ENCODE results near the gene USE1.
"Not testable (repeated sequence)": the region's sequence is repeated elsewhere in the genome, so short reads cannot be mapped to it uniquely, and the experiment has no call there.

The USE1 gene, protein sequence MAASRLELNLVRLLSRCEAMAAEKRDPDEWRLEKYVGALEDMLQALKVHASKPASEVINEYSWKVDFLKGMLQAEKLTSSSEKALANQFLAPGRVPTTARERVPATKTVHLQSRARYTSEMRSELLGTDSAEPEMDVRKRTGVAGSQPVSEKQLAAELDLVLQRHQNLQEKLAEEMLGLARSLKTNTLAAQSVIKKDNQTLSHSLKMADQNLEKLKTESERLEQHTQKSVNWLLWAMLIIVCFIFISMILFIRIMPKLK

DNA sequence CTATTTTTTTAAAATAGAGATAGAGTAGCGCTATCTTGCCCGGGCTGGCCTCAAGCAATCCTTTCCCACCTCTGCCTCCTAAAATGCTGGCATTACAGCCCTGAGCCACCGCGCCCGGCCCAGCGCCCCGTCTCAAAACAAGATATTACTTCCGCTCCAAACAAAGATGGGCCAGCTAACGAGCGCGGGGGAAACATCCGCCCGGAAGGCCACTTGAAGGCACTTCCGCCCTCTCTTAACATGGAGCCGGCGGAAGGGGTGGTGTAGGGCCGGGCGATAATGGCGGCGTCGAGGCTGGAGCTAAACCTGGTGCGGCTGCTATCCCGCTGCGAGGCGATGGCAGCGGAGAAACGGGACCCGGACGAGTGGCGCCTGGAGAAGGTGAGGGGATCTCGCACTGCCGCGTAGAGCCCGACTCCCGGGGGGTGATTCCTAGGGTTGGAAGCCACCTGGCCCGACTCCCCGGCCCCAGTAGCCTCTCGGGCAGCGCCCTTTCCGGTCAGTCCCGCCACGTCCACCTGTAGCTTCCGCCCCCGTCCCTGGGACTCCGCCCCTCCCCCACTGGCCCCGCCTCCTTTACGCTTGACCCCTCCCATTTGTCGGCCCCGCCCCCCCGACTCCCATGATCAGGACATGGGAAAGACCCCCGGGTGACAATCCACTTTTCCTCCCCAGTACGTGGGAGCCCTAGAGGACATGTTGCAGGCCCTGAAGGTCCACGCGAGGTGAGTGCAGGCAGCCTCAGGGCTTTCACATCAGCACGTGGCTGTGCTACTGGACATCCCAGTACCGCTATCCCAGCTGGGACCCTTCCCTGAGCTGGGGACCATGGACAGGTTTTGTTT lies at the start of gene USE1:
Gene USE1, plus strand, starts transcription at position 231 of the 845 bp plus-strand sequence. Its CDS starts 49 bp downstream, at position 280.
- DNase-seq = peak; percentile 94

DNA sequence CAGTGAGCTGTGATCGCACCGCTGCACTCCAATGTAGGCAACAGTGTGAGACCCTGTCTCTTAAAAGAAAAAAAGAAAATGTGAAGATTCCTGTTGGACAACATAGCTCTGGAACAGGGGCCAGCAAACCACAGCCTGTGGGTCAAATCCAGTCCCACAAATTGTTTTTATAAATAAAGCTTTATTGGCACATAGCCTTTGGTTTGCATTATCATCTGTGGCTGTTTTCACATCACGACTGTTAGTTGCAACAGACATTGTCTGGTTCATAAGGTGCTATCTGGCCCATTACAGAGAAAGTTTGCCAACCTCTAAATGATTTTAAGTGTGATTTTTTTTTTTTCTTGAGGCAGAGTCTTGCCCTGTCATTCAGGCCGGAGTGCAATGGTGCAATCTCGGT lies 49.4 kb upstream of the USE1 start:
- DNase-seq = no peak

DNA sequence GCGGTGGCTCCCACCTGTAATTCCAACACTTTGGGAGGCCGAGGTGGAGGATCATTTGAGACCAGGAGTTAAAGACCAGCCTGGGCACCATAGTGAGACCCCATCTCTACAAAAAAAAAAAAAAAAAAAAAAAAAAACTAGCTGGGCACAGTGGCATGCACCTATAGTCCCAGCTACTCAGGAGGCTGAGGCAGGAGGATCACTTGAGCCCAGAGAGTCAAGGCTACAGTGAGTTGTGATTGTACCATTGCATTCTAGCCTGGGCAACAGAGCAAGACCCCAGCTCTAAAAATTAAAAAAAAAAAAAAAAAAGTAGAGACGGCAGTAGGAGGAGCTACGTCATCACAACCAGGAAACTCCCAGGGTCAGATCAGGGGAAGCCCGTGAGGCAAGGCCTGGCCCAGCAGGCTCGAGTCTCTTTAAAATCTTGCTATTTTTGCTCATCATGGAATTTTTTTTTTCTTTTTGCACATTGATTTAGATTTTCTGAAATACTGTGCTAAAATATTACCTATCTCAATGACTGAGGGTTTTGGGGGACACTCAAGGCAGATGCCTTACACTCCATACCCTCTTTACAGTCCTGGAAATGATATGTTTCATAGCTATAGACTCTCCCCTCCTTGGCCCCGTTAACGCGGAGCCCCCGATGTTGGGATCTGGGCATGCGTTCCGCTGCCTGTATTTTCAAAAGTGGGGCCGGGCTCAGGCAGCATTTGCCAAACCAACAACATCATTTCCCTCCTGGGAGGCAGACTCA lies 44.4 kb upstream of the USE1 start:
- DNase-seq = no peak

DNA sequence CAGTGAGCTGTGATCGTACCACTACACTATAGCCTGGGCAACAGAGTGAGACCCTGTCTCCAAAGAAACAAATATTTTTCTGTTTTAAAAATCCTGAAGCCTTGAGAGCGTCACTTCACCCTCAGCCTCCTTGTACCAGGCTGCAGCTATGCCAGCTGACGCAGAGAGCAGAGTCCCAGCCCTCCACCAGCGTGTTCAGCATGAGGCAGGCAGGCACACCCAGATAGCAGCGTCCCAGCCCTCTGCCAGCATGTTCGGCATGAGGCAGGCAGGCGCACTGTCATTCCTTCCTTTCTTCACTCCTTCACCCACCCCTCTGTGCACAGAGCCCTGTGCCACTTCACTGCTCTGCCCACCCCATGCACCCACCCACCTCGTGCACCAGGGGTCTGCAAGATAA lies 43.3 kb upstream of the USE1 start:
- no peak for DNase-seq

- no peak for DNase-seq
These were observed 42.4 kb upstream of the USE1 start for GRCh38 chr19:17172624-17173345.

- no peak for DNase-seq
These were observed 36.9 kb upstream of the USE1 start for GRCh38 chr19:17178291-17178690.

GRCh38 chr19:17180997-17181702 lies 34.0 kb upstream of the USE1 start:
- no peak for DNase-seq

DNA sequence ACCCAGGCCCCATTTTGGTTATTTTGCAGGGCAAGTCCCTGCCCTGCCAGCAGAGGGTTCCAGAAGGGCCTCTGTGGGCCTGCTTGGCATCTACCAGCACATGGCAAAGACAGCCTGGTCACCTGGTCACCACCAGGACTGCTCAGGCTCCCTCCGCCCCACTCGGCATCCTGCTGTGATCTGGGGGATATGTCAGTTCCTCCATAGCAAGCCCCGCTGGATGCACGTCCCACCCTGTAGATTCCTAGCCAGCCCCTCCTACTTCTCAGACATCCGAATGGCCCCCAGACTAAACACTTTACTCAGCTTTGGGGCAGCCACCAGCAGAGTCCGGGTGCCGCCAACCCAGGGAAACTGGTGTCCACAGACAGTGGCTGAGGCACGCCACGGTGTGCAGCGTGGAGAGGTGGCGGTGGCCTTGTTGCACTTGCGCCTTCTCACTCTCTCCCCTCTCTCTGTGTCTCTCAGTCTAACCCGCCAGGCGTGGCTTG lies 31.8 kb upstream of the USE1 start:
- no peak for DNase-seq

DNA sequence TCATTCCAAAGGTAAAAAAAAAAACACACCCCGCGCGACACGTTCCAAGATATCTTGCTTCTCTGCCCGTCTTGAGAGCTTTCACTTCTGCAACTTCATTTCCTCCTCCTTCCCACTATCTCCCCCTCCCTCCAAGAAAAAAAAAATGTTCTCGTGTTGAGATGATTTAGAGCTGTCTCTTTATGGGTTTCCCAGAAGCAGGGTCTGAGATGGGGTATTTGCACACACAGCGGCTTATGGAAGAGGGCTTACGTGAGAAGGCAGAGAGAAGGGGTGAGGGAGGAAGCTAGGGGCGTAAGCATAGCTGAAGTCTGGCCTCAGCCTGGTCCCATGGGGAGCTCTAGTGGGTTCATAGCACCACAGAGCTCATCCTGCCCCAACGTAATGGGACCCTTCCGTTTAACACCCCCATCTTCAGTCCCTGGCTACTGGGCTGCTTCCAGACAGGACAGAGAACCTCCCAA lies 31.3 kb upstream of the USE1 start:
- DNase-seq = no peak

DNA sequence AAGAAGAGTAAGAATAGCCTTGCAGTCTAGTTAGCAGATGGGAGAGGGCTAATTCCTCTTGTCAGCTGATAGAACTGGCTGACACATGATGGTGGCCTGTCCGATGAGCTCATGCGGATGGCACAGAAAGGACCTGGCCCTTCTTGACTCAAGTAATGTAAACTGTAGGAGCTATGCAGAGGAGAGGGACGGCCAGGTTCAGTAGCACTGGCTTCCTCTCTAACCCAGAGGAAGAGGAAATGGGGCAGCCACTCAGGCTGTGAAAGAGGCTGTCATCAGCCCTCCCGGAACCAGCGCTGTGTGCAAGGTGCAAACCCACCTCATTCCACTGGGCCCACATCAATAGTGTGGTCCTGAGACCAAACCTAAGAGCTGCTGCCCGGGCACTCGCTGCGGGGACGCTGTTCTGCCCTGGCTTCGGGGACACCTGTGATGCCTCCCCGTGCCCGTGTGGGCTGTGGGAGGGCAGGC lies 30.8 kb upstream of the USE1 start:
- DNase-seq = no peak

- DNase-seq = no peak
These were observed 29.6 kb upstream of the USE1 start for GRCh38 chr19:17185590-17185989.

DNA sequence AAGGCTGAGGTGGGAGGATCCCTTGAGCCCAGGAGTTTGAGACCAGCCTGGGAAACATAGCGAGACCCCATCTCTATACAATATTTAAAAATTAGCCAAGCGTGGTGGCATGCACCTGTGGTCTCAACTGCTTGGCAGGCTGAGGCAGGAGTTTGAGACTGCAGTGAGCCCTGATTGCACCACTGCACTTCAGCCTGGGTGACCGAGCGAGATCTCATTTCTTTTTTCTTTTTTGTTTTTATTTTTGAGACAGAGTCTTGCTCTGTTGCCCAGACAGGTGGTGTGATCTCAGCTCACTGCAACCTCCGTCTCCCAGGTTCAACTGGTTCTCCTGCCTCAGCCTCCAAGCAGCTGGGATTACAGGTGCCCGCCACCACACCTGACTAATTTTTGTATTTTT lies 23.4 kb upstream of the USE1 start:
- DNase-seq = not testable (repeated sequence)

- DNase-seq = no peak
These were observed 22.4 kb upstream of the USE1 start for GRCh38 chr19:17192751-17193150.

DNA sequence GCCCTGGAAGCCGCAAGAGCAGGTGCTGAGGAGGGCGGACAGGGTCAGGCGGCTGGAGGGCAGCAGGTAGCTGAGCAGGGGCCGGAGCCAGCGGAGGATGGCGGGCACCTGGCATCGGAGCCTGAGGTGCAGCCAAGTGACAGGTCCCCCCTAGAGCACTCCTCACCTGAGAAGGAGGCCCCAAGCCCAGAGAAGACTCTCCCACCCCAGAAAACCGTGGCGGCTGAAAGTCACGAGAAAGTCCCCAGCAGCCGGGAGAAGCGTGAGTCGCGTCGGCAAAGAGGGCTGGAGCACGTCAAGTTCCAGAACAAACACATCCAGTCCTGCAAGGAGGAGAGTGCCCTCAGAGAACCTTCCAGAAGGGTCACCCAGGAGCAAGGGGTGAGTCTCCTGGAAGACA lies 20.5 kb upstream of the USE1 start:
- no peak for DNase-seq

- DNase-seq = no peak
These were observed 20.1 kb upstream of the USE1 start for GRCh38 chr19:17195106-17195505.

DNA sequence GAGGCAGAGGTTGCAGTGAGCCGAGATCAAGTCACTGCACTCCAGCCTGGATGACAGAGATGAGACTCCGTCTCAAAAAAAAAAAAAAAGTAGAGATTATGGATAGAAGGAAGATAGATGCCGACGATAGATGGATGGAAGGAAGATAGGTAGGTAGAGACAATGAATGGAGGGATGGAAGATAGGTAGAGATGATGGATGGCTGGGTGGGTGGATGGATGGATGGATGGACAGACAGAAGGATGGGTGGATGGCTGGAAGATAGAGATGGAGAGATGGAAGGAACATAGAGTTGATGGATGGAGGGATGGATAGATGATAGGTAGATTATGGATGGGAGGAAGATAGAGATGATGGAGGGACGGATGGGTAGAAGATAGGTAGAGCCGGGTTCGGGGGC lies 18.5 kb upstream of the USE1 start:
- DNase-seq = no peak

GRCh38 chr19:17197666-17198065 lies 17.5 kb upstream of the USE1 start:
- DNase-seq = no peak

- no peak for DNase-seq
These were observed 14.6 kb upstream of the USE1 start for GRCh38 chr19:17200408-17201079.

GRCh38 chr19:17202249-17202648 lies 12.9 kb upstream of the USE1 start:
- DNase-seq = no peak

- no peak for DNase-seq
These were observed 12.4 kb upstream of the USE1 start for GRCh38 chr19:17202713-17203112.
